ENCODE measurements around the gene CEP290. TPM values are rescaled to one million over a fixed set of nuclear protein-coding genes. Genes with fewer than 3 reads are reported as not detected.

Gene CEP290
- total RNA-seq, 2 donors from 2014 or later, result 17.8 to 21.4 TPM

GRCh38 chr12:88185279-88185678 is 43.4 kb upstream of the CEP290 start:
- Histone ChIP-seq H3K27ac (no peak overlapping the region), H3K4me3 (no peak overlapping the region), H3K4me1 (ENCODE audit: control insufficient read depth in 1 of 2, low read depth in 2 of 2) (no peaks in the 10 kb centered on the region), H3K9me3 (no peaks in the 10 kb centered on the region), H3K36me3 (peaks cover 11% of the 10 kb centered on the region), H3K27me3 (replicated peaks; ENCODE audit: insufficient read depth) (no peaks in the 10 kb centered on the region)
- ATAC-seq (ENCODE audit: insufficient number of reproducible peaks, low FRiP score, low read depth) (no peak), DNase-seq (ENCODE audit: low spot score) (no peak)
- TF ChIP-seq CTCF (IDR thresholded peaks at IDR 0.05), result no peak

- Histone ChIP-seq H3K36me3 (peaks cover 20% of the 10 kb centered on the region), H3K4me3 (no peak overlapping the region), H3K9me3 (no peaks in the 10 kb centered on the region), H3K27me3 (replicated peaks; ENCODE audit: insufficient read depth) (no peaks in the 10 kb centered on the region), H3K27ac (no peak overlapping the region), H3K4me1 (ENCODE audit: control insufficient read depth in 1 of 2, low read depth in 2 of 2) (no peaks in the 10 kb centered on the region)
- ATAC-seq (ENCODE audit: insufficient number of reproducible peaks, low FRiP score, low read depth), result no peak
- TF ChIP-seq CTCF (IDR thresholded peaks at IDR 0.05), result no peak
- no peak for DNase-seq (ENCODE audit: low spot score)
Measured at GRCh38 chr12:88184196-88184595, 42.3 kb upstream of the CEP290 start.

- Histone ChIP-seq H3K27me3 (replicated peaks; ENCODE audit: insufficient read depth) (no peaks in the 10 kb centered on the region), H3K4me1 (ENCODE audit: control insufficient read depth in 1 of 2, low read depth in 2 of 2) (no peaks in the 10 kb centered on the region), H3K27ac (no peak overlapping the region), H3K4me3 (no peak overlapping the region), H3K36me3 (peaks cover 20% of the 10 kb centered on the region), H3K9me3 (no peaks in the 10 kb centered on the region)
- ATAC-seq (ENCODE audit: insufficient number of reproducible peaks, low FRiP score, low read depth), result no peak
- TF ChIP-seq CTCF (IDR thresholded peaks at IDR 0.05), result no peak
- no peak for DNase-seq (ENCODE audit: low spot score)
Measured at GRCh38 chr12:88182416-88182815, 40.5 kb upstream of the CEP290 start.

- Histone ChIP-seq H3K9me3 (no peaks in the 10 kb centered on the region), H3K4me3 (no peak overlapping the region), H3K27me3 (replicated peaks; ENCODE audit: insufficient read depth) (no peaks in the 10 kb centered on the region), H3K27ac (no peak overlapping the region), H3K36me3 (peaks cover 20% of the 10 kb centered on the region), H3K4me1 (ENCODE audit: control insufficient read depth in 1 of 2, low read depth in 2 of 2) (no peaks in the 10 kb centered on the region)
- no peak for TF ChIP-seq CTCF (IDR thresholded peaks at IDR 0.05)
- DNase-seq (ENCODE audit: low spot score) (no peak), ATAC-seq (ENCODE audit: insufficient number of reproducible peaks, low FRiP score, low read depth) (no peak)
Measured at GRCh38 chr12:88181881-88182280, 40.0 kb upstream of the CEP290 start.

GRCh38 chr12:88179436-88180014 is 37.6 kb upstream of the CEP290 start:
- H3K9me3 ChIP-seq, result no peaks in the 10 kb centered on the region
- ATAC-seq (ENCODE audit: insufficient number of reproducible peaks, low FRiP score, low read depth) (no peak), DNase-seq (ENCODE audit: low spot score) (no peak)
- H3K4me3 ChIP-seq, result no peak overlapping the region
- peaks cover 20% of the 10 kb centered on the region for H3K36me3 ChIP-seq
- H3K27ac ChIP-seq, result no peak overlapping the region
- TF ChIP-seq CTCF (IDR thresholded peaks at IDR 0.05), result no peak
- no peaks in the 10 kb centered on the region for H3K27me3 ChIP-seq (replicated peaks; ENCODE audit: insufficient read depth)
- H3K4me1 ChIP-seq (ENCODE audit: control insufficient read depth in 1 of 2, low read depth in 2 of 2), result no peaks in the 10 kb centered on the region

Data from thoracic aorta (tissue), 2 donors.